ENCODE data around the gene CCL2.
A peak's percentile ranks its signal among the peaks of the same experiment; 100 is the strongest.

Gene CCL2

GRCh38 chr17:34283571-34283970 lies 28.5 kb downstream of the CCL2 start:
- DNase-seq (ENCODE audit: low spot score in 2 of 2): no peak
- H3K27ac Mint-ChIP-seq: no peak overlapping the region
- no peak overlapping the region for H3K4me3 Mint-ChIP-seq
- H3K4me1 Mint-ChIP-seq: no peaks in the 10 kb centered on the region
- ATAC-seq: no peak
- no peaks in the 10 kb centered on the region for H3K36me3 Mint-ChIP-seq
- no peaks in the 10 kb centered on the region for H3K9me3 Mint-ChIP-seq

- Mint-ChIP-seq H3K9me3 (no peaks in the 10 kb centered on the region), H3K4me3 (no peak within 1 kb of the TSS), H3K36me3 (no peaks in the 10 kb centered on the region), H3K27ac (no peak within 1 kb of the TSS), H3K4me1 (no peaks in the 10 kb centered on the region)
- DNase-seq (ENCODE audit: low spot score in 2 of 2): no peak
- ATAC-seq: no peak
Measured at GRCh38 chr17:34285286-34285792, 30.3 kb downstream of the CCL2 start, which contains the start of gene CCL11. CCL11 (plus strand) TSS chr17:34285742; CDS start chr17:34285809, 67 bp downstream.

DNA sequence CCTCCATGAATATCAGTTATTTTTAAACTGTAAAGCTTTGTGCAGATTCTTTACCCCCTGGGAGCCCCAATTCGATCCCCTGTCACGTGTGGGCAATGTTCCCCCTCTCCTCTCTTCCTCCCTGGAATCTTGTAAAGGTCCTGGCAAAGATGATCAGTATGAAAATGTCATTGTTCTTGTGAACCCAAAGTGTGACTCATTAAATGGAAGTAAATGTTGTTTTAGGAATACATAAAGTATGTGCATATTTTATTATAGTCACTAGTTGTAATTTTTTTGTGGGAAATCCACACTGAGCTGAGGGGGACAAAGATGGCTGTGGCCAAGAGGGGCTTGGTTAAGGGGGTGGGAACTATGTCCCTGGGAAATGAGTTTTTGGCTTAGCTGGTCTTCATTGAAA lies 32.8 kb downstream of the CCL2 start:
- DNase-seq (ENCODE audit: low spot score in 2 of 2) (no peak), ATAC-seq (no peak)
- H3K4me1 Mint-ChIP-seq: no peaks in the 10 kb centered on the region
- H3K36me3 Mint-ChIP-seq: no peaks in the 10 kb centered on the region
- H3K27ac Mint-ChIP-seq: no peak overlapping the region
- no peaks in the 10 kb centered on the region for H3K9me3 Mint-ChIP-seq
- H3K4me3 Mint-ChIP-seq: no peak overlapping the region

DNA sequence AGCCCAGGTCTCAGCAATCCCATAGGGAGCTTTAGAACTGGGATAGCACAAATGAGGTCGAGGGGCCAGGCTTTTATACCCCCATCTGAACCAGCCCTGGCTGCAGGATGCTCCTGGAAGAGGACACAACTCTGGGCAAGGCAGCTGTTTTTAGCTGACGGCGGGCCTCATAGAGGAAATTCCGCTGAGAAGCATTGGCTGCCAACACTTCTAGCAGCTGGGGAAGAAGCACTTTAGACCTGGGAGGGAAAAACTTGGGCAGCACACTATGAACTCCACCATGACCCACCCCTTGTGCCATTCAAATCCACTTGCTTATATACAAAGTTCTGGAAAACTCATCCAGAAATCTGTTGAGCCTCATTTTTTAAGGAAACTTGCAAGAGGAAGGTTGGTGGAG lies 35.5 kb downstream of the CCL2 start:
- H3K9me3 Mint-ChIP-seq: no peaks in the 10 kb centered on the region

GRCh38 chr17:34291721-34292348 lies 36.8 kb downstream of the CCL2 start:
- Mint-ChIP-seq H3K9me3 (no peaks in the 10 kb centered on the region), H3K27ac (no peak overlapping the region), H3K4me3 (no peak overlapping the region), H3K4me1 (no peaks in the 10 kb centered on the region), H3K36me3 (no peaks in the 10 kb centered on the region)
- ATAC-seq: peak; percentile 59
- no peak for DNase-seq (ENCODE audit: low spot score in 2 of 2)

More for the DNA sequence above, 35.5 kb downstream of the CCL2 start:
- Mint-ChIP-seq H3K27ac (no peak overlapping the region), H3K4me3 (no peak overlapping the region), H3K36me3 (no peaks in the 10 kb centered on the region), H3K4me1 (no peaks in the 10 kb centered on the region)
- no peak for ATAC-seq
- DNase-seq (ENCODE audit: low spot score in 2 of 2): no peak

DNA sequence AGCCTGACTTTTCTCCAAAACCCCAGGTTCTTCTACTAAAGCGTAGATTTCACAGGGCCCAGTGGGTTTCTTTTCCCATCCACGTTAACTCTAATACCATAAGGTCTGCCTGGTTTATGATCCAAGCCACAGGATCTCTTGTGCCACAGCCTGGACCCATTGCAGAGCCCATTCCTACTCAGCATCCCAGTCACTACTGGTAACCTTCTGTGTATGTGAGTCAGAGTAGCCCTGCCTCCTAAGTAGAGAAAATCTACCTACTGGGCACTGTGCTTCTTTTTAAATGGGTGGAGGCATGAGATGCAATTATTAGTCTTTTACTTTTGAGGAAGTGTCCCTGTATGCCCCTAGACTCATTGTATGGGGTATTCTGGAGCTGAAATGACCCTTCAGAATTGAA lies 43.9 kb downstream of the CCL2 start:
- DNase-seq (ENCODE audit: low spot score in 2 of 2) (no peak), ATAC-seq (no peak)
- Mint-ChIP-seq H3K27ac (no peak overlapping the region), H3K9me3 (no peaks in the 10 kb centered on the region), H3K36me3 (no peaks in the 10 kb centered on the region), H3K4me3 (no peak overlapping the region), H3K4me1 (no peaks in the 10 kb centered on the region)

GRCh38 chr17:34299956-34300577 lies 45.0 kb downstream of the CCL2 start:
- Mint-ChIP-seq H3K27ac (no peak overlapping the region), H3K4me3 (no peak overlapping the region), H3K36me3 (no peaks in the 10 kb centered on the region), H3K4me1 (no peaks in the 10 kb centered on the region), H3K9me3 (no peaks in the 10 kb centered on the region)
- DNase-seq (ENCODE audit: low spot score in 2 of 2) (no peak), ATAC-seq (no peak)

GRCh38 chr17:34300652-34301370 lies 45.7 kb downstream of the CCL2 start:
- Mint-ChIP-seq H3K9me3 (no peaks in the 10 kb centered on the region), H3K4me1 (no peaks in the 10 kb centered on the region), H3K4me3 (no peak overlapping the region), H3K27ac (no peak overlapping the region), H3K36me3 (no peaks in the 10 kb centered on the region)
- ATAC-seq (no peak), DNase-seq (ENCODE audit: low spot score in 2 of 2) (peak in 1 of 2 donors; percentile 44)

GRCh38 chr17:34301986-34302385 lies 46.9 kb downstream of the CCL2 start:
- Mint-ChIP-seq H3K9me3 (no peaks in the 10 kb centered on the region), H3K36me3 (no peaks in the 10 kb centered on the region), H3K4me1 (no peaks in the 10 kb centered on the region), H3K27ac (no peak overlapping the region), H3K4me3 (no peak overlapping the region)
- DNase-seq (ENCODE audit: low spot score in 2 of 2): no peak
- no peak for ATAC-seq

- ATAC-seq (no peak), DNase-seq (ENCODE audit: low spot score in 2 of 2) (no peak)
- Mint-ChIP-seq H3K9me3 (no peaks in the 10 kb centered on the region), H3K36me3 (no peaks in the 10 kb centered on the region), H3K27ac (no peak overlapping the region), H3K4me3 (no peak overlapping the region), H3K4me1 (no peaks in the 10 kb centered on the region)
Measured at GRCh38 chr17:34302636-34303035, 47.6 kb downstream of the CCL2 start.

DNA sequence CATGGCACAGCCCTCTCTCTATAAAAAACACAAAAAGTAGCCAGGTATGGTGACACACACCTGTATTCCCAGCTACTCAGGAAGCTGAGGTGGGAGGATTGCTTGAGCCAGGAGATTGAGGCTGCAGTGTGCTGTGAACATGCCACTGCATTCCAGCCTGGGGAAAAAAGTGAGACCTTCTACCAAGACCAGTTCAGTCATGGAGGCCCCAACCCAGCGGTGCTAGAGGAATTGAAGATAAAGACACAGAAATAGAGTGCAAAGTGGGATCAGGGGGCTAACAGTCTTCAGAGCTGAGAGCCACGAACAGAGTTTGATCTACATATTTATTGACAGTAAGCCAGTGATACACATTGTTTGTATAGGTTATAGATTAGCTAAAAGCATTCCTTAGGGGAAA lies 48.5 kb downstream of the CCL2 start:
- no peaks in the 10 kb centered on the region for H3K36me3 Mint-ChIP-seq
- no peak for ATAC-seq
- H3K4me1 Mint-ChIP-seq: no peaks in the 10 kb centered on the region
- DNase-seq (ENCODE audit: low spot score in 2 of 2): no peak
- no peaks in the 10 kb centered on the region for H3K9me3 Mint-ChIP-seq
- no peak overlapping the region for H3K4me3 Mint-ChIP-seq
- no peak overlapping the region for H3K27ac Mint-ChIP-seq

GRCh38 chr17:34305061-34305460 lies 50.0 kb downstream of the CCL2 start:
- Mint-ChIP-seq H3K27ac (no peak overlapping the region), H3K4me1 (no peaks in the 10 kb centered on the region), H3K9me3 (no peaks in the 10 kb centered on the region), H3K4me3 (no peak overlapping the region), H3K36me3 (no peaks in the 10 kb centered on the region)
- ATAC-seq (no peak), DNase-seq (ENCODE audit: low spot score in 2 of 2) (no peak)

DNA sequence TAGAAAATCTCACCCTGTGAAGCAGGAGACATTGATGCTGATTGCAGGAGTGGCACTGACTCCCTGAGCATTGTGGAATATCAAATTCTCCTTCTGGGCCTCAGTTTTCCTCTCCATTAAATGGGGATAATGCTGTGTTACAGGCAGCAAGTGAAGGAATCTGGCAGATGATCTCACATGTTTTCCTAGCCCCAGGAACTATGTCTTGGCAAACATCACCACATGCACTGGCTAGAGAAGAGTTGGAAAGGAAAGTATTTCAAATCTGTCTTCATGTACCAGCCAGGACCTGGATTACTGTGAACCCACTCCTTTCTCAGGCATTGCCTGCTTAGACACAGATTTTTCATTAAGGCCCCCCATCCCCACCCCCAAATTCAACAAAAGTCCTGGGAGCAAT lies 50.5 kb downstream of the CCL2 start:
- Mint-ChIP-seq H3K4me3 (no peak overlapping the region), H3K27ac (no peak overlapping the region), H3K36me3 (no peaks in the 10 kb centered on the region), H3K4me1 (no peaks in the 10 kb centered on the region), H3K9me3 (no peaks in the 10 kb centered on the region)
- DNase-seq (ENCODE audit: low spot score in 2 of 2) (no peak), ATAC-seq (no peak)

DNA sequence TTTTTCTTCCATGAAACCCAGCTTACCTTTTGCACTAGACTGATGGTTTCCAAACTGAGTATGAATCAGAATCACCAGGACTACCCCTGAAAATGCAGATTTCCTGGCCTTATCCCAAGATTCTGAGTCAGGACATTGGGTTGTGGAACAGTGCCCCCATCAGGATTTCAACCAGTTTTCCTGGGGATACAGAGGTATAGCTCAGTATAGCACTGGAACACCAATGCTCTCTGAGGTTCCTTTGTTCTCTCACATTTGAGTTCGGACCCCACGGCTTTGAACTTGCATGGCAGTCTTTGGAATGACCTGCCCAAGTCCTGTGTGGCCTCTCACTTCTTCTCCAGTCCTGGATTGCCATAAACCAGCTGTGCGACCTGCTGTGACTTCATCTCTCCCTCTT lies 51.4 kb downstream of the CCL2 start:
- no peak overlapping the region for H3K27ac Mint-ChIP-seq
- DNase-seq (ENCODE audit: low spot score in 2 of 2): peak in 1 of 2 donors; percentile 22
- H3K36me3 Mint-ChIP-seq: no peaks in the 10 kb centered on the region

More for the DNA sequence above, 51.4 kb downstream of the CCL2 start:
- Mint-ChIP-seq H3K4me1 (no peaks in the 10 kb centered on the region), H3K9me3 (no peaks in the 10 kb centered on the region), H3K4me3 (no peak overlapping the region)
- no peak for ATAC-seq

Data from stimulated activated effector memory CD8-positive, alpha-beta T cell treated with anti-CD3 and anti-CD28 coated beads, Interleukin-12 subunit alpha, Interleukin-12 subunit beta, amount 100 ng/mL, for 72 hours (primary cell).